ENCODE results near the gene FMO5.

DNA sequence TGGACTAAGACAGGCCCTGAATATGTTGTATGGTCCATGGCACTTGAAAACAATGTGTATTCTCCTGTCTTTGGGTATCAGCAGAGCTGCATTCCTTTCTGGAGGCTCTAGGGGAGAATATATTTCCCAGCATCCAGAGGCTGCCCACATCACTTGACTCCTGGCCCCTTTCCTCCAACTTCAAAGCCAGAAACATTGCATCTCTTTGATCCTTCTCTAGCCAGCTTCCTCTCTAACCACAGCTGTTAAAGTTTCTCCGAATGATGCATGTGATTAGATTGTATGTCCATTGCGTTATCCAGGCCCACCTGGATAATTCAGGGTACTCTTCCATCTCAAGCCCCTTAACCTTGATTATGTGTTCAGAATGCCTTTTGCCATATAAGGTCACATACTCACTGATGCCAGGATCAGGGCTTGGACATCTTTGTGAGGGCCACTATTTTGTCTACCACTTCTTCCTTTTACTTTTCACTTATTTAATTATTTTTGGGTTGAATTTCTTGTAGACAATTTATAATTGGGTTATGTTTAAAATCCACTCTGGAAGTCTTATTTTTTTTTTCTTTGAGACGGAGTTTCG, 22.6 kb upstream of the FMO5 start:
- TF ChIP-seq BHLHE40 (IDR thresholded peaks at IDR 0.05; ENCODE audit: borderline replicate concordance) (no peak), ELF4 (IDR thresholded peaks at IDR 0.05) (no peak), LEF1 (IDR thresholded peaks at IDR 0.05; ENCODE audit: borderline replicate concordance) (no peak), FOXA1 (IDR thresholded peaks at IDR 0.05) (no peak), HDGF (IDR thresholded peaks at IDR 0.05; ENCODE audit: borderline replicate concordance) (no peak), NFRKB (IDR thresholded peaks at IDR 0.05) (no peak), TARDBP (IDR thresholded peaks at IDR 0.05) (no peak)

Data from HEK293T (cell line).